Measurements from ENCODE around the gene HIPK2. TPM values are rescaled to one million over a fixed set of nuclear protein-coding genes. Genes with fewer than 3 reads are reported as not detected.
A peak's percentile ranks its signal among the peaks of the same experiment; 100 is the strongest.
"Not testable (repeated sequence)": the region's sequence is repeated elsewhere in the genome, so short reads cannot be mapped to it uniquely, and the experiment has no call there.

The HIPK2 gene
- polyA plus RNA-seq, 1 donor: 9.6 TPM

DNA sequence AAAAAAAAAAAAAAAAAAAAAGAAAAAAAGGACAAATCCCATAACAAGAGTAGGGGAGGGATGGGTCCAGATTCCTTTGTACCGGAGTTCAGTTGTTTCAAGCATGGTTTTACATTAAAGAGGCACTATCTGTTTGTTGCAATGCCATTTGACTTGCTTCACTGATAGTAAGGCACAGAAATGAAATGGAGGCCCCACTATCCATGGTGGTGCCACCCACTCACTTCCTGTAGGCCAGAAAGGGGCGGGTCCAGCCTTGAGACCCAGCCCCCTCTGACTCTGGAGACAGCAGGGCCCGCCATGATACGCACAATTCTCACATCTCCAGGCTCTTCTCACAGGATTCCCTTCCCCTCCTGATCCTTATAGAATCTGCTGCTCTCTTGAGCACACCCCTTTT, 154.3 kb downstream of the HIPK2 start:
- DNase-seq (ENCODE audit: low read depth): no peak

DNA sequence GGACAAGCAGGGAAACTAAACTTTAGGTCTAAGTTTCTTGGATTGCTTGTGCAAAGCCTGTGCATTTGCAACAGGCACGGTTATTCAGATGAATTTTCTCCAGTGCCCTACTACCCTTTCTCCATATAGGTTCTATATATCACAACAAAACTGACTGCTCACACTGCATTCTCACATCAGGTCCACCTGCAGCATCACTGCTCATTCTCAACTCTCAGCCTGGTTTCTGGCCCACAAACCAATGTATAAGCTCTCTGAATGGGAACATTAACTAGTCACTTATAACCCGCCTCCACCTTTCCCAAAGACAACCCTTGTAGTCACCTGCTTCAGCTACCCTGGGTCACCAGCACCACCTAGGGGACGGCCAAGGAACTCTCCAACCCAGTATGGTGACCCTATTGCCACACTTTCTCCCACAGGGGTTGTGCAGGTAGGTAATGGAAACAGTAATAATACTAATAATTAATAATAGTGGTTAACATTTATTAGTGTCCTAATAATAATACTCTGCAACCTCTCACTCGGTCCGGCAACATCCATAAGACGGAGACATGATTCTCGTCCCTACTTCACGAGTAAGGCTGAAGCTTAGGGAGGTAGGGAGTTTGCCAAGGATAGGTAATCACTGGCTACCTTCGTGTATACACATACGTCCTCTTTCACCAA, 157.0 kb downstream of the HIPK2 start:
- no peak for DNase-seq (ENCODE audit: low read depth)

DNA sequence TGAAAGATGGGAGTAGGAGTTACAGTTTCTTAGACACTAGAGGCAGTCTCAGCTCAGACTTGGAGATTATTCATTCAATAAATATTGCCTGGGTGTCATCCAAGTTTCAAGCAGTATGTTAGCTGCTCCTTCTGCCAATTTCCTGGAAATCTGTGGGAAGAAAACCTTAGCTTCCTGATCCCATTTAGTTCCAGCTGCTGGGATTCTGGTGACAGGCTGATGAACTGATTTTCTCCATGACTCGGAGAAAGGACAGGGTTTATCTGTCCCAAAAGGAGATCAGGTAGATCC, 158.5 kb downstream of the HIPK2 start:
- peak; percentile 83 for DNase-seq (ENCODE audit: low read depth)

DNA sequence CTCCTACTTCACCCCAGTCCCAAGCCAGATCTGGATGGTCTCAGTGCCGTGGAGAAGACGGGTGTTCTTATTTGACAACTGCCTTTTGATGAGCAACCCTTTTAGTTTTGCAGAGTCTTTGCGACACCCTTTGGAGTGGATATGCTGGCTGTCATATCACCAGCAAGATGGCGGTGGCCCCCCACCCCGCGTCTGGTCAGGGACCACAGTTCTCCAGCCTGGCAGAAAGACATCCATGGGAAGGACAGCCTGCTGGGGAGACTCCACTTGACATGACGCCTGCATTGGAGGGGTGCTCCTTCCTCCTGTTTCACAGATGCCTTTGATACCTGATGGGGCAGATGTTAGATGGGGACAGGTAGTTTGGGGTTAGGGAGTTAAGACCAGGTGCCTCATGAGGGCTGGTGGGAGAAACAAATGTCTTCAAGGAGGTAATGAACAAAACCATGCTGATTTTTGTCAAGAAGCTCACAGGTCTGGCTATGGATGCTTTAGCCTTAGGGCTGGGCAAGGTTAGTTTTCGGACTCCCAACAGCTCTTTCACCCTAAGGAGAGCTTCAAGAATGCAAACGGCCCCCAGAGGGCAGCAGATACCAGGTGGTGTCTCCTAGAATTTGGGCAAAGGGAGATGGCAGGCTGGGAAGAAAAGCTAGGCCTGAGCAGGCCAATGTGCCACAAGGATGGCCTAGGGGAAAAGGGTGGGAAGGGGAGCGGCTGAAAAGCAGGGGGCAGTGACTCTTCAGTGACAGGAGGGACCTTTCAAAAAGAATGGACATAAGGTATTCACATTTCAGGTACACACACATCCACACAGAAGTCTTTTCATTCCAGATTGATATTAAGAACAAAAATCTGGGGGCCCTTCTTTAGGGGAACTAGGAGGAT, 159.1 kb downstream of the HIPK2 start:
- no peak for DNase-seq (ENCODE audit: low read depth)

DNA sequence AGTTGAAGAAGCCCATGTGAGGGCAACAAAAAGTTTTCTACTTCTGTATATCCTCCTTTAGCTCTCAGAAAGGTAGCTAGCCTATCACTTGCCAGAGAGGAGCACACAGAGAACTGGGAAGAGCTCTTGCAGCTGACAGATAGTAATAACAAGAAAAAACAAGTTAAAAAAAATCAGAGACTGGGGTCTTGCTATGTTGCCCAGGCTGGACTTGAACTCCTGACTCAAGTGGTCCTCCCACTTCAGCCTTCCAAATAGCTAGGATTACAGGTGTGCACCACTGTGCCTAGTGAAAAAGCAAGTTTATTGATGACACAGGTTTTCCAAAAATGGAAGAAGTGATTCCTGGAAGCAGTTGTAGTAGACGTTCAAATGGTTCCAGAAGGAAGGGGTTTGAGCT, 160.7 kb downstream of the HIPK2 start:
- no peak for DNase-seq (ENCODE audit: low read depth)

DNA sequence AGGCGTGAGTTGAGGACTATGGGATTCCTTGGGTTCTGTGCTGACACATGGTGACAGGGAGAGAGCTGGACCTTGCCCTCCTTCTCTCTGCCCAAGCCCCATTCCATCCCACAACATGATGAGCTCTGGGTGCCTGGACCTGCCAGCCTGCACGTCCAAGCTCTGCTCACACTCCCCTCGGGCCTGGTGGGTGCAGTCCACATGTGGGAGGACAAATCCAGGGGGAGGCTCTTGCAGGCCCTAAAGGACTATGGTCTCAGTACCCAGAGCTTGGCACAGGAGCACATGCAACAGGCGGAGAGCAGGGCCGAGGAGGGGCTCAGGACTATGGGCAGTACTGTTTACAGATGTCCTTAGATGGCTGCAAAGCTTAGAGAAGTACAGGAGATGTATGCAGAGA, 162.9 kb downstream of the HIPK2 start:
- no peak for DNase-seq (ENCODE audit: low read depth)

DNA sequence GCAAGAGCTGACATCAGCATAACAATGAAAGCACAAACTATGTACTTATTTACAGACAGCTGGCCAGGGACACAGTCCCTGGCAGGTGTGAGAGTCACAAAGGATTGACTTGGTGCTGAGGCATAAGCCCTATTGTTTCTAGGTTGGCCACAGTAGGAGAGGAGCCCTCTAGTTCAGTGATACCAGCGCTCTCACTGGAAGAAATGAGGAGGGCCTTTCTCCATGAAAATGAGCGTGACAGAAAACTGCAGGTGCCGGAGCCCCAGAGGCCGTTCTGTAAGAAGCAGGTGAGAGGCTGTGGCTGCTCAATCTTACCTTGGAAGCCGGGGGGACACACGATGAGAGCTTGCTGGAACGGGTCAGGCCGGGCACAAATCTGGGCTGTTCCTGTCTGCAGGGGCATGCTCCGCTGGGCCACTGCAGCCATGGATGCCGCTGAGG, 163.8 kb downstream of the HIPK2 start:
- no peak for DNase-seq (ENCODE audit: low read depth)

DNA sequence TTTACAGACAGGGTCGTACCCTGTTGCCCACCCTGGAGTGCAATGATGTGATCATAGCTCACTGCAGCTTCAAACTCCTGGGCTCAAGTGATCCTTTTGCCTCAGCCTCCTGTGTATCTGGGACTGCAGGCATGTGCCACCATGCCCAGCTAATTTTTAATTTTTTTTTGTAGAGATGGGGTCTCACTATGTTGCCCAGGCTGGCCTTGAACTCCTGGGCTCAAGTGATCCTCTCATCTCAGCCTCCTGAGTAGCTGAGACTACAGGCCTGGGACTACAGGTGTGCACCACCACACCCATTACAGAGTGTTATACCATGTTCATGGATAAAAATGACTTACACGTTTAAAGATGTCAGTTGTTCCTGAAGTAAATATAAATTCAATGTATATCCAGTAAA, 166.2 kb downstream of the HIPK2 start:
- DNase-seq (ENCODE audit: low read depth): not testable (repeated sequence)

DNA sequence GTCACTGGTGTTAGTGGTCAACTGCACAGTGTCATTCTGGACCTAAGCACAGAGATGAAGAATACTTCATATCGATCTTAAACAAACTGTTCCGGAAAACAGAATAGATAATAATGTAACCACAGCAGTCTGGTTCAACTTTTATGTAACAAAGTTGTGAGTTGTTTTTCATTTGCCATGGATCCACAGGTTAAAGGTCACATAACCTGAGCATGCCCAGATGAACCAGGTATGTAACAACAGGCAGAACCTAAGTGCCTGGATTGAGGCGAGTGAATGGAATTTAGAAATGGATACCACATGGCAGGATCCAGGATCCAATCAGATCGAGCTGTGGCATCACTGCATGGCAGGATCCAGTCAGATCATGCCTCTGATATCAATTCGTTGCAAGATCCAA, 167.2 kb downstream of the HIPK2 start:
- DNase-seq (ENCODE audit: low read depth): no peak

DNA sequence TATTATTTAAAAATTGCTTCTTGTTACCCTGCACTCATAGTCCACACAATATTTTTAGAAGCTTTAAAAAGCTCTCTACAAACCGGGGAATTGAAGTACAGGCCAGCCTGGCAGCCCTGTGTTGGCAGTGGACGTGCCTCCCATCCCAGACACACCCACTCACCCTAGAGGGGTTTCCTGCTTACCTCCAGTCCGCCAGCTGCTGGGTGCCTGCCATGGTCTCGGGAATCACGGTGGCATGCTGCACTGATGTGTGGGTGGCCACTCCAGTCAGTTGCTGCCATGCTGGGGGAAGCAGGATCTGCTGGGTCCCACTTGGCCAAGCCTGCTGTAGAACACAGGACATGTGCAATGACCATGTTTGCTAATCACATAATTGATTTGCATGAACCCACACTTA, 173.9 kb downstream of the HIPK2 start:
- no peak for DNase-seq (ENCODE audit: low read depth)

DNA sequence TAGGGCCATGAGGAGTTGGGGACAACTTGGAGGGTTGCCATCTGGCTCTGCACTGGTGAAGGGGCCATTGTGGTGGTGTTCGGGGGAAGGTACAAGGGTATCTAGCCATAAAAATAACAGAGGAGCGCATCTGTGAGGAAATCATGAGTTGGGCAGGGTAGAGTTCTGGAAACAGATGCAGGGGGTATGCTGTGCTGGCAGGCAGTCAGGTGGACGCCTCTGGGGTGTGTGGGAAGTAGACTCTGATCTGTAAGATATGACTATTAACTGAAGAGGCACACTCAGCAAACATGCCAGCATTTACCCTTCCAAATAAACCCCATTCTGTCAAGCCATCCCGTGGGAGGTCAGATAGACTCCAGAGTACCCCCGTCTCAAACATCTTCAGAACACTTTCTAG, 174.5 kb downstream of the HIPK2 start:
- no peak for DNase-seq (ENCODE audit: low read depth)

DNA sequence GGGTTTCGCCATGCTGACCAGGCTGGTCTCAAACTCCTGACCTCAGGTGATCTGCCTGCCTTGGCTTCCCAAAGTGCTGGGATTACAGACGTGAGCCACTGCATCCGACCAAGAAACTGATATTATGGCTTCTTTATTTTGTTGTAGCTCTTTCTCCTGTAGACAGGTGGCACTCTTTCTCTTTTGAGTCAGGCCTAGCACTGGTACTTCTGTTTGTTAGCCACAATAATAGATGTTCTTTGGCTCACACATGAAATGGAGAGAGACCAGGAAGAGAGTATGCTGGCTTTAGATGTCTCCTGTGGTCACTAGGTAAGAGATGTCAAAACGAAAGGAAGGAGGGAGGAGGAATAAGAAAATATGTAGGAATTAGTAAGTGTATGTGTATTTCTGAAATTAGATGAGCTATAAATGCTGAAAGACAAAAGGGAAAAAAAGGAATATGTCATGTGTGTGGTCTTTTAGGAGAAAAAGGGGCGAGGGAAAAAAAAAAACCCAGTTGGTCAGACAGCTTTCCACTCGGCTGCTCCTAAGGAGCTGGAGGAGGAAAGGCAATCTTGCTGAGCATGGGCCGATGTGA, 175.6 kb downstream of the HIPK2 start:
- no peak for DNase-seq (ENCODE audit: low read depth)

DNA sequence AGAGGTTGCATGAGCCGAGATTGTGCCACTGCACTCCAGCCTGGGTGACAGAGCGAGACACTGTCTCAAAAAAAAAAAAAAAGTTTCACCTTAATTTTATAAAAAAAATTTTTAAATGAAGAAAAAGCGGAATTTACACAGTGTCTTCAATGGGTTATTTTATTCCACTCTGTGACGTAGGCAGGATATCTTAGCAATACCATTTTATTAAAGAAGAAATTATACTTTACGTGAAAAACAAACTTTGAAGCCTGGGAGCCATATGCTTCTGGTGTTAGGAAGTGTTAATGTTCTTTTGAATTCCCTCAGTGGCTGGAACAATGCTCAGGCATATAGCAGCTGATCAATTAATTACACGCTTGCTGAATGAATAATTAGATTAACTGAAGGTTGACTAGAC, 176.6 kb downstream of the HIPK2 start:
- DNase-seq (ENCODE audit: low read depth): no peak

DNA sequence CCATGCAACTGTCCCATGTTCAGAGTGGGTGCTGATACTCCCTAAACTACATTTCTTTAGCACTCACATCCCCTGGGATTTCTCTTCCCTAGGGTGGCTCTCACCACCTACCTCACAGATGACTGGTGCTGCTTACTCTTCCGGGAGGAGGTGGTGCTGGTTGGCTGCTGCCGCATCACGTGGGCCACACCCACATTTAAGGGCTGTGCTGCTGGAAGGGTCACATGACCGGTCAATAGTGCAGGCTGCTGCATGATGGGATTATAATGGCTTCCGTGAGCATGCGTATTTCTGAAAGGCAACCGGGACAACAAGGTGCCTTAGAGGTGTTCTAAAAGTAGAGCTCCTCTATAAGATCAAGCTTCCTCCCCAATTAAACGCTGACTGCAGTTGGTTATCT, 177.5 kb downstream of the HIPK2 start:
- no peak for DNase-seq (ENCODE audit: low read depth)

DNA sequence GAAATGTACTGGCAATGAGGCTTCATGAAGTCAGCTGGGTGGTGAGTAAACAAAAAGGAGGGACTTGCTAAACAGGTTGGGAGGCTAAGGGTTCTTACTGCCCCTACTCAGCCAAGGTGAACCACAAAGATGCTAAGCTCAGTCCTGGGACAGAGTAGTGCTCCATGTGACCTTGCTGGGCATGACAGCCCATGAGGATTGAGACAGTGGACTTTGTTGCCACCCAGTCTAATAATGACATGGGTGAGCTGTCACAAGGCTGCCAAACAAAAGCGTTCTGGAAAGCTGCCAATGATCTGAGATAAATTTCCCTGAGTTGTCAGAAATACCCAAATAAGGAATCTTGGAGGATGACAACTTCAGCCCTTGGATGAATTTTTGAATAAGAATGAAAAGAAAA, 179.2 kb downstream of the HIPK2 start:
- DNase-seq (ENCODE audit: low read depth): no peak

DNA sequence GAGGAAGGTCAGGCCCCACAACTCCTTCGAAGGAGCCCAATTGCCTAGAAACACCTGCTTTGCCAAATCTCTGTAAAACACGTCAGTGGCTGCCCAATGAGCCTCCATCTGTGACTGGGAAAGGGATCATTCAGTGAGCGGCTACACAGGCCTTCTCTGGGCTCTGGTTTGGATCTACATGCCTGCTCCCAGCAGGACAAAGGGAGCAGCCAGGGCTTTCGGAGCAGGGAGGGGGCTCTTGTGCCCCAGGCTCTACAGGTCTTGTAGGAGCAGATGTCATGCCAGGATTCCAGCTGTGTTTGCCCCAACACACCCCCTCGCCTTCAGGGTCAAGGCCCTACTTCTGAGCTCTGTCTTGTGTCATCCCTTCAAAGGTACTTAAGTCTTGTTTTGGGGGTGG, 180.8 kb downstream of the HIPK2 start:
- DNase-seq (ENCODE audit: low read depth): no peak

DNA sequence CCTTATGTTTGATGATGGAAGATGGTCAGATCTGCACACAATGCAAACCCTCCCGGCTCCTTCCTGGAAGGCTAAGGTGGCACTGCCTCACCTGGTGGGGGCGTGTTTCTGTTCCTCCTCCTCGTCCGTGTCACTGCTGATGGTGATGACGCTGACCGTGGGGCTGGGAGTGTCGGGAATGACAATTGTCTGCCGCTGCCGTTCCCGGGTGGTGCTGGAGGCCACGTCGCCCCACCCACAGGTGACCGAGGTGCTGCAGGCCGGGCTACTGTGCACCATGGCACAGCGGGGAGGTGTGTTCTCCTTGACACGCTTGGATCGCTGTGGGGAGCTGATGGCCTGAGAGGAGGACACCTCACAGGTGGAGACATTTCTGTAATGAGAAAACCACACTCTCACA, 181.2 kb downstream of the HIPK2 start:
- no peak for DNase-seq (ENCODE audit: low read depth)

DNA sequence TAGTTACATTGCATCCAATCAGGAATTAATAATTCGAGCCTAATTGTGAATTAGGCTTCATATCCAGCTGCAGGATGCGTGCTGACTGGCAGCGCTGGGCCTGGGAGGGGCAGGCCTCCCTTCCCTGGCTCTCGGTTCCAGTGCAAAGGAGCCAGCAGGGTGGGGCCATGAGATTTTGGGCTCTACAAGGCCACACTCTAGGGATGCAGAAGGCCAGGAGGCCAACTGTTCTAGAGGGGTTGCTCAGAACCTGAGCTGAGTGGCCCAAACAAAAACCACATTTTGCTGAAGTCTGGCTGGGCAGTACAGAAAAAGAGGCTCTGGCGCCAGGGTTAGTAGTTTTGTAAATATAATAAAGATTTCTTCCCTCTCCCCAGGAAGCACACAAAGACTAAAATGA, 182.0 kb downstream of the HIPK2 start:
- DNase-seq (ENCODE audit: low read depth): no peak

DNA sequence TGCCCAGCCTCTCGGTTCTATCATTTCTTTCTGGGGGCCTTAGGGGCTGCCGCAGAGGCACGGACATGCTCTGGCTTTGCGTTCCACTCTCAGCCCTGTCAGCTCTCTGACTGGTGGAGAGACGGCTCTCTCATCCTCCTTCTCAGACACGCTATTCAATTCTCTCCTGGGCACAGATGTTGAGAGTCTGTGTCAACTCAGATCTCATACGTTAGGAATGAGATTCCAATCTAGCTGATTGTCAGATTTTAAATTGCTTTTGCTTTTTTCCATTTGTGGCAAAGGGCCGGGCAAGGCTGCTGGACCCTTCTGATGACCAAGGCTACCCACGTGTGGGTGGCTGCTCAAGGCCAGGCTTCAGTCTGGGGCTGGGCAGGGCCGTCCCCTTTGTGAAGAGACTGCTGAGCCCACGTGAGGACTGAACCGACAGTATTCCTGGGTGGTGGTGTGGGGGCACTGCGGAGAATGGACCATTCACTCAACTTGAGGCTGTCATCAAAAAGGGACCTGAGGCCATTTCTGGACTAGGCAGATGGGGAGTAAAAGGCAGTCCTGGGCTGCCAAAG, 182.8 kb downstream of the HIPK2 start:
- no peak for DNase-seq (ENCODE audit: low read depth)

DNA sequence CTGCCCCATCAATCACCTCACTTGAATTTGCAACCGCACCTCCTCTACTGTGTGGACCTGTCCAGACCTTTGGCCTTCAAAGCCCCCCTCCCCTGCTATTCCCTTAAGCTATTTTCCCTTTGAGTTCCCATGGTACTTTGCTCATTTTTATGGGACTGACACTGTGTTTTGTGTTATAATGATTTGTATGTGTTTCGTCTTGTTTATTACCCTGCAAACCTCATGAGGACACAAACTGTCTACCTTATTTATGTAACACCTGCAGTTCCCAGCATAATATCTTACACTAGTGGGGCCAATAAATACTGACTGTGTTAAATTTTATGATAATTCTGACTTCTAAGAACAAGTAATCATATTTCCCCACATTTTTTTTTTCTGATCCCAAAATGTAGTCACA, 183.7 kb downstream of the HIPK2 start:
- no peak for DNase-seq (ENCODE audit: low read depth)

DNA sequence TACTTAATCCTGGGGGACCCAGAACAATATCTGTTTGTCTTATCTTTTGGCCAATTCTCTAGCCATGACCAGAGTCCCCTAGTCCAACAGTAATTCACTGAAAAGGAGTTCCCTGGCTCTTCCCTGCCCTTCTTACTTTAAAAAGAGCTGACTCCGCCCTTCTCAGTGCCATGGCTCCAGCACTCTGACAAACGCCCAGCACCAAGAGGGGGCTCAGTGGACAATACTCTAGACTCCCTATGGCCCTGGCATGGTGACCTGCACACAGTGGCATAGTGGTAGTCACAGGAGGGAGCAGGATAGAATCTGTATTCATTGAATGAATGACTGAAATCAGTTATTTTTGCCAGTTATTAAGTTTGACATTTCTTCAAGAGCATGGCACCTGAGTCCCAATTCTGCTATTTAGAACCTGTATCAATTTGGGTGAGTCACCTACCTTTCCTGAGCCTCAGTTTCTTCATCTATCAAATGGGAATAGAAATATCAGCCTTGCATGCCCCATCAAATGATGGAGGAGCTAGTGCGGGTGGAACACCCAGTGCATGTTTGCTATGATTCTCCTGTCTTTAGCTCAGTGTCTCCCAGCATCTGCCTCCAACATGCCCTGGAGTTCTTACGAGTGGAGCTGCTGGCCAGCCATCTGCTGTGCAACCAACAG, 184.9 kb downstream of the HIPK2 start:
- DNase-seq (ENCODE audit: low read depth): no peak

DNA sequence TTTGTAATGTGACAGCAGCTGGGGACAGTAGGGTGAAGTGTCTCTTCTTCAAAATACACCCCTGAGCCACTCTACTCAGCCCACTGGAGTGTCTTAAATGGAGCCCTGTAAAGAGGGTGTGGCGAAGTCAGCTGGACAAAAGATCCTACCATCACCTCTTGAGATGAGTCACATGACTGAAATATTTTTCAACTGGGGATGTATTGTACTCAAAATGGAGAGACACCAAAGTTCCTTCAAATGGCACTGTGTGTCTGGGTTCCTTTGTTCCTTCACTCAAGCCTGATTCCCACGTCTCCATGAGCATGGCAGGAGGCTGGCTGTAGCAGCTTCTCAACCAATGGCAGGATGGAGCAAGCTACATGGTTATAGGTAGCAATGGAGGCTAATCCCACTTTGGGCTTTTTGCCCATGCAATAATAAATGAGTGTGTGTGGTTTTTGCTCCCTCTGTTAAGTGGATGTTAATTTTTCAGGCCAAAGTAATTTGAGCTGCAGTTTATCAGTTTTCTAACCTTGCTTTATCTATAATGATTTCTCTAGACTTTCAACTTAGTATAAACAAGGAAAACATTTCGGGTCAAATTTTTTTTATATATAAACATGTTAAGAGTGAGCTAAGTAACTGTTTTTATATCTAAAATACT, 186.1 kb downstream of the HIPK2 start:
- no peak for DNase-seq (ENCODE audit: low read depth)
